ENCODE measurements around the gene PSME1.
"Not testable (repeated sequence)": the region's sequence is repeated elsewhere in the genome, so short reads cannot be mapped to it uniquely, and the experiment has no call there.

The PSME1 gene

DNA sequence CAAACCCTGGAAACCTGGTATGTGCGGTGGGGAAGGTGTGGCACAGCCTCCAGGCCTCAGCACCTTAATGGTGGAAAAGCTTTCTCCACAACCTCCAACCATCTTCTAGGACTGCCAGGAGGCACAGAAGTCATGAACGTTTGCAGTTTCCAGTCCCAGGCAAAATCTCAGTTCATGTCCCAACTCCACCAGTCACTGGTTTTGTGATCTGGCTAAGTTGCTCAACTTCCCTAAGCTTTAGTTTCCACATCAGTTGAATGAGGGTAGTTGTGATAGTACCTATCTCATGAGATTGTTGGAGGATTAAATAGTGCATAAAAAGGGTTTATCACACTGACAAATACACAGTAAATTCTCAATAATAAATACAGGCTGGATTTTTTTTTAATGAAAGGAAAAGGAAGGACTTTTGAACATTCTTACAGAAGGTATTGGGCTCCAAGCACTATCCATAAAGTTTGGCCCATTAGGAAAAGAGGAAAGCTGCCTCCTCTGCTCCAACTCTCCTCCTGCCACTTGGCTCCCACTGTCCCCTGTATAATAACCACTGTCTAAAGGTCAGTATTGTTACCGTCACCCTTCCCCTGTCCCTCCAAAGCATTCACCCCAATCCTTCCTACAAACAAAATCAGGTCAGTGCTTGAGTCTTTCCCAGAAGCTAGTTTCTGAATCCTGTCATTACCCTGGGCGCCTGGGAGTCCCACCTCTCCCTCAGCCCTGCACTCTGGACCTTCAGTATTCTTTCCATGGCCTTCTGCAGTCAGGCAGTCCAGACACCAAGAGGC, 35.6 kb upstream of the PSME1 start:
- no peak overlapping the region for H3K27ac ChIP-seq
- H3K36me3 ChIP-seq: no peaks in the 10 kb centered on the region
- no peak for TF ChIP-seq CTCF (IDR thresholded peaks at IDR 0.05)
- H3K9me3 ChIP-seq: no peaks in the 10 kb centered on the region
- H3K4me1 ChIP-seq (ENCODE audit: control insufficient read depth in 1 of 2, insufficient read depth in 1 of 2, low read depth in 1 of 2, low read length in 1 of 2): peaks cover 6 to 8% of the 10 kb centered on the region in 2 experiments
- H3K27me3 ChIP-seq: peaks cover 38% of the 10 kb centered on the region
- no peak overlapping the region for H3K4me3 ChIP-seq (ENCODE audit: low read depth in 1 of 2, low read length in 1 of 2)

- no peaks in the 10 kb centered on the region for H3K9me3 ChIP-seq
- no peak overlapping the region for H3K27ac ChIP-seq
- H3K4me1 ChIP-seq (ENCODE audit: control insufficient read depth in 1 of 2, insufficient read depth in 1 of 2, low read depth in 1 of 2, low read length in 1 of 2): peaks cover 6 to 8% of the 10 kb centered on the region in 2 experiments
- no peak overlapping the region for H3K4me3 ChIP-seq (ENCODE audit: low read depth in 1 of 2, low read length in 1 of 2)
- no peaks in the 10 kb centered on the region for H3K36me3 ChIP-seq
- TF ChIP-seq CTCF (IDR thresholded peaks at IDR 0.05): no peak
- peaks cover 33% of the 10 kb centered on the region for H3K27me3 ChIP-seq
Measured at GRCh38 chr14:24100982-24101494, 35.0 kb upstream of the PSME1 start.

DNA sequence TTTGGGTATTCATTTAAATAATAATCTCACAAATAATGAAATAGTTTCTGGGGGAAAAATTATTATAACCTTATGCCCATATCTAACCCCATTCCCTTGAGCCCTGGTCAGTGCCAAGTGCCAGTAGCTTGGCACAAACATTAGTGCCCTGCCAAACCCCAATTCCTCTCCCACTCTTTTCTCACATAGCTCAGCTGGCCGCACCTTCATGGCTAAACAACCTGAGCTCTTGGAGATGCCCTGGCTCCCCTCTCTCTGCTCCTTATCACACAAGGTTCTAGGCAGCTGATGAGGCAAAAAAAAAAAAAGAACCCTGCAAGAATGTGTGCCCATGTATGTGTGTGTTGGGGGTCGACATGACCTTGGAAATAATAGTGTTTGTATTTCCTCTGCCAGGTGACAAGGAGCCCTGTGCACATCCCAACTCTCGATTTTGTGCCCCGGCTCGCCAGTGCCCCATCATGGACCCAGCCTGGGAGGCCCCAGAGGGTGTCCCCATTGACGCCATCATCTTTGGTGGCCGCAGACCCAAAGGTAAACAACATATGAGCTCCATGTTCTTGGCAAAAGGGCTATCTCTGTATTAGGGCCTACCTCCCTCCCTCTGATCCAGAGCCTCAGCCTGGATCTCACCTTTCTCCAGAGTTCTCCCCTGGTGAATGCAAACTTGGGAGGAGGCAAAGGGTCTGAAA, 33.5 kb upstream of the PSME1 start:
- TF ChIP-seq CTCF (IDR thresholded peaks at IDR 0.05): no peak
- Histone ChIP-seq H3K36me3 (no peaks in the 10 kb centered on the region), H3K4me3 (ENCODE audit: low read depth in 1 of 2, low read length in 1 of 2) (no peak overlapping the region), H3K27me3 (peaks cover 20% of the 10 kb centered on the region), H3K27ac (no peak overlapping the region), H3K4me1 (ENCODE audit: control insufficient read depth in 1 of 2, insufficient read depth in 1 of 2, low read depth in 1 of 2, low read length in 1 of 2) (peaks cover 6 to 8% of the 10 kb centered on the region in 2 experiments), H3K9me3 (no peaks in the 10 kb centered on the region)

- Histone ChIP-seq H3K4me1 (ENCODE audit: control insufficient read depth in 1 of 2, insufficient read depth in 1 of 2, low read depth in 1 of 2, low read length in 1 of 2) (peaks cover 6 to 8% of the 10 kb centered on the region in 2 experiments), H3K4me3 (ENCODE audit: low read depth in 1 of 2, low read length in 1 of 2) (no peak overlapping the region), H3K27ac (no peak overlapping the region), H3K27me3 (peaks cover 15% of the 10 kb centered on the region), H3K36me3 (no peaks in the 10 kb centered on the region), H3K9me3 (no peaks in the 10 kb centered on the region)
- TF ChIP-seq CTCF (IDR thresholded peaks at IDR 0.05): no peak
Measured at GRCh38 chr14:24103451-24103850, 32.5 kb upstream of the PSME1 start.

GRCh38 chr14:24105609-24106239, 30.3 kb upstream of the PSME1 start:
- H3K9me3 ChIP-seq; H3K27ac ChIP-seq; H3K4me1 ChIP-seq (ENCODE audit: control insufficient read depth in 1 of 2, insufficient read depth in 1 of 2, low read depth in 1 of 2, low read length in 1 of 2); H3K36me3 ChIP-seq; H3K4me3 ChIP-seq (ENCODE audit: low read depth in 1 of 2, low read length in 1 of 2): not testable (repeated sequence)
- peaks cover 13% of the 10 kb centered on the region for H3K27me3 ChIP-seq

Measured in neutrophil (primary cell).